Prostate gland (tissue), 2 donors: ENCODE data around the gene LHPP. TPM values are rescaled to one million over a fixed set of nuclear protein-coding genes. Genes with fewer than 3 reads are reported as not detected.

Source experiments
- DNase-seq: peaks from one replicate; pipeline ENCODE4 v3.0.0-alpha.2; 2019; ENCODE audit warnings: low spot score
- H3K27ac ChIP-seq, 2 donors: fragments of 200-600 bp; sonication (generic); 2 replicates each; pipeline ENCODE4 v1.5.1; 2017 to 2019
- H3K27me3 ChIP-seq: fragments of 200-600 bp; sonication (generic); replicated peaks from 2 replicates; pipeline ENCODE4 v1.5.1; 2019; ENCODE audit not compliant: insufficient read depth
- H3K36me3 ChIP-seq, 2 donors: fragments of 200-600 bp; sonication (generic); 1 replicate in 1 of 2; 2 replicates in 1 of 2; pipeline versions ENCODE4 v1.5.1 to v1.8.1; 2017 to 2019
- H3K4me1 ChIP-seq: fragments of 200-600 bp; sonication (generic); replicated peaks from 2 replicates; pipeline ENCODE4 v1.5.1; 2019
- H3K4me3 ChIP-seq, 2 donors: fragments of 200-600 bp; sonication (generic); 2 replicates each; pipeline ENCODE4 v1.5.1; 2017 to 2019
- H3K9me3 ChIP-seq: fragments of 200-600 bp; sonication (generic); 2 replicates; pipeline ENCODE4 v1.5.1; 2017
- CTCF ChIP-seq, 4 experiments: fragments of 200-600 bp in 2 of 4; fragments of 450-650 bp in 2 of 4; sonication (generic) in 2 of 4; IDR thresholded peaks; 1 replicate in 3 of 4; 2 replicates in 1 of 4; pipeline ENCODE4 v1.5.1; 2016 to 2019; ENCODE audit warnings: antibody characterized with exemption in 4 of 4, mild to moderate bottlenecking in 2 of 4, moderate library complexity in 2 of 4
- POLR2A ChIP-seq: fragments of 450-650 bp; IDR thresholded peaks from one replicate; pipeline ENCODE4 v1.6.1; 2016; ENCODE audit warnings: antibody characterized with exemption, mild to moderate bottlenecking
- POLR2AphosphoS5 ChIP-seq: sonication (generic); formaldehyde crosslinking; IDR thresholded peaks from one replicate; pipeline ENCODE4 v1.6.1; 2017; ENCODE audit warnings: antibody characterized with exemption
- WGBS: methylation state at CpG from one replicate; pipeline ENCODE4 v1.1.5; 2018; 5-methylcytosine and 5-hydroxymethylcytosine counted together
- intact Hi-C: fragments of 100-400 bp; cut with DNase I; formaldehyde crosslinking; loops from one replicate; pipeline ENCODE4 v1.14.2; 2022
- total RNA-seq, 2 donors: library from RNA; depleted of rRNA; stranded (reverse); fragments of >200 nt; gene quantifications; one replicate each; pipeline ENCODE4 v1.1.0, GENCODE V29; 2016

Gene LHPP
- total RNA-seq, 2 donors from 2014 or later: 21.9 to 43.3 TPM

- Histone ChIP-seq H3K27me3 (no peaks in the 10 kb centered on the region), H3K4me1 (peaks cover 14% of the 10 kb centered on the region), H3K27ac (peak overlapping the region; percentile 33 to 67), H3K4me3 (no peak overlapping the region), H3K9me3 (no peaks in the 10 kb centered on the region), H3K36me3 (no peaks in the 10 kb centered on the region)
- TF ChIP-seq POLR2A: no peak
- peak; percentile 69 for TF ChIP-seq POLR2AphosphoS5
- DNase-seq: peak; percentile 71
- 8% methylated on average over 15 of the region's 15 CpGs for WGBS
- intact Hi-C loops: no loop called here
Measured at GRCh38 chr10:124588736-124589490, 127.3 kb downstream of the LHPP start.

- WGBS: 33% methylated on average over 23 of the region's 24 CpGs
- H3K4me1 ChIP-seq: peaks cover 14% of the 10 kb centered on the region
- intact Hi-C loops: no loop called here
- H3K27me3 ChIP-seq: no peaks in the 10 kb centered on the region
- no peaks in the 10 kb centered on the region for H3K36me3 ChIP-seq
- TF ChIP-seq POLR2AphosphoS5: no peak
- no peak for TF ChIP-seq CTCF (IDR thresholded peaks at IDR 0.05)
- TF ChIP-seq POLR2A: no peak
- H3K27ac ChIP-seq: peak overlapping the region; percentile 20 to 67
- DNase-seq: peak; percentile 62
- no peaks in the 10 kb centered on the region for H3K9me3 ChIP-seq
- no peak overlapping the region for H3K4me3 ChIP-seq
Measured at GRCh38 chr10:124589491-124590041, 127.9 kb downstream of the LHPP start.

- Histone ChIP-seq H3K27me3 (no peaks in the 10 kb centered on the region), H3K36me3 (no peaks in the 10 kb centered on the region), H3K9me3 (no peaks in the 10 kb centered on the region), H3K27ac (no peak overlapping the region), H3K4me1 (peaks cover 14% of the 10 kb centered on the region), H3K4me3 (no peak overlapping the region)
- DNase-seq: no peak
- intact Hi-C loops: no loop called here
- 66% methylated on average over 23 of the region's 23 CpGs for WGBS
- peak in 1 of 4 experiments; percentile 23 for TF ChIP-seq CTCF (IDR thresholded peaks at IDR 0.05)
- no peak for TF ChIP-seq POLR2A
- TF ChIP-seq POLR2AphosphoS5: no peak
Measured at GRCh38 chr10:124590216-124591122, 128.8 kb downstream of the LHPP start.

DNA sequence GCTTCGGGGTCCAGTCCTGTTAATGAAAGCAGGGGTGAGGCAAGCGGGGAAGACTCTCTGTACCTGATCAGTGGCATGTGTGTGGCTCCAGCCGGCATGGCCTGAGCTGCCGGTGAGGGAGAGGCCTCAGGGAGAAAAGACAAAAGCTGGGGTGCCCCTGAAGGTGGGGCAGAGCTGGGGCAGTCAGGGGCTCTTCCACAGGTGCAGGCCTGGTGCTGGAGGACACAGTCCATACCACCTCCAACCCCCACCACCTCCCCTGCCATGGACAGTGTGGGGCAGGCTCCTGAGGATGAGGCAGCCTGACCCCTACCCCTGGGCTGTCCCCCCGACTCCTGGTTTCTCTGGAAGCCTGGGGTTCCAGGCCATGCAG lies 129.5 kb downstream of the LHPP start:
- no peak overlapping the region for H3K27ac ChIP-seq
- H3K36me3 ChIP-seq: no peaks in the 10 kb centered on the region
- no peak overlapping the region for H3K4me3 ChIP-seq
- intact Hi-C loops: no loop called here
- H3K27me3 ChIP-seq: no peaks in the 10 kb centered on the region
- H3K4me1 ChIP-seq: peaks cover 14% of the 10 kb centered on the region
- no peak for TF ChIP-seq POLR2A
- no peak for TF ChIP-seq POLR2AphosphoS5
- TF ChIP-seq CTCF (IDR thresholded peaks at IDR 0.05): no peak
- WGBS: 83% methylated on average over 4 of the region's 5 CpGs
- H3K9me3 ChIP-seq: no peaks in the 10 kb centered on the region
- DNase-seq: no peak

GRCh38 chr10:124592101-124592500 lies 130.5 kb downstream of the LHPP start:
- Histone ChIP-seq H3K4me3 (no peak overlapping the region), H3K4me1 (peaks cover 14% of the 10 kb centered on the region), H3K27ac (no peak overlapping the region), H3K36me3 (no peaks in the 10 kb centered on the region), H3K27me3 (no peaks in the 10 kb centered on the region), H3K9me3 (no peaks in the 10 kb centered on the region)
- no peak for TF ChIP-seq CTCF (IDR thresholded peaks at IDR 0.05)
- intact Hi-C loops: no loop called here
- 92% methylated on average over 7 of the region's 7 CpGs for WGBS
- no peak for DNase-seq
